Neural progenitor cell (in vitro differentiated cells): ENCODE measurements around the gene RCAN3. TPM values are rescaled to one million over a fixed set of nuclear protein-coding genes. Genes with fewer than 3 reads are reported as not detected.
A peak's percentile ranks its signal among the peaks of the same experiment; 100 is the strongest.

Experiments
- DNase-seq: peaks from one replicate; pipeline ENCODE4 v3.0.0-alpha.2; 2016; ENCODE audit warnings: low spot score
- H2AFZ ChIP-seq: fragments of 200-600 bp; sonication (generic); replicated peaks from 2 replicates; pipeline ENCODE4 v1.6.1; 2016; ENCODE audit warnings: antibody characterized with exemption
- H3F3A ChIP-seq: fragments of 200-600 bp; sonication (generic); 2 replicates; pipeline ENCODE4 v1.6.1; 2016; ENCODE audit warnings: antibody characterized with exemption, low read depth
- H3K27ac ChIP-seq: fragments of 200-600 bp; sonication (generic); 2 replicates; pipeline ENCODE4 v1.5.1; 2016; ENCODE audit warnings: mild to moderate bottlenecking
- H3K27me3 ChIP-seq: fragments of 200-600 bp; sonication (generic); 2 replicates; pipeline ENCODE4 v1.6.1; 2016; ENCODE audit warnings: mild to moderate bottlenecking, moderate library complexity
- H3K36me3 ChIP-seq: fragments of 200-600 bp; sonication (generic); 2 replicates; pipeline ENCODE4 v1.5.1; 2016
- H3K4me1 ChIP-seq: fragments of 200-600 bp; sonication (generic); 2 replicates; pipeline ENCODE4 v1.6.1; 2016; ENCODE audit warnings: mixed run types
- H3K4me2 ChIP-seq: fragments of 200-600 bp; sonication (generic); 2 replicates; pipeline ENCODE4 v1.6.1; 2016
- H3K4me3 ChIP-seq: fragments of 200-600 bp; sonication (generic); 2 replicates; pipeline ENCODE4 v1.5.1; 2016
- H3K79me2 ChIP-seq: fragments of 200-600 bp; sonication (generic); 2 replicates; pipeline ENCODE4 v1.6.1; 2016; ENCODE audit warnings: low read depth
- H3K9ac ChIP-seq: fragments of 200-600 bp; sonication (generic); 2 replicates; pipeline ENCODE4 v1.6.1; 2016
- H3K9me3 ChIP-seq: fragments of 200-600 bp; sonication (generic); 2 replicates; pipeline ENCODE4 v1.5.1; 2016; ENCODE audit warnings: low read depth
- H4K20me1 ChIP-seq: fragments of 200-600 bp; sonication (generic); 2 replicates; pipeline ENCODE4 v1.6.1; 2016; ENCODE audit warnings: low read depth
- H3K27ac Mint-ChIP-seq: 3 replicates; pipeline ENCODE4 v1.8.0; 2021; ENCODE audit warnings: mixed read lengths
- H3K27me3 Mint-ChIP-seq: 2 replicates; pipeline ENCODE4 v1.8.0; 2022; ENCODE audit warnings: low read depth, mild to moderate bottlenecking, inconsistent platforms, moderate library complexity, mixed read lengths; ENCODE audit not compliant: insufficient read depth
- H3K36me3 Mint-ChIP-seq: 3 replicates; pipeline ENCODE4 v1.8.0; 2021; ENCODE audit warnings: mixed read lengths
- H3K4me1 Mint-ChIP-seq: 3 replicates; pipeline ENCODE4 v1.8.0; 2021; ENCODE audit warnings: mixed read lengths
- H3K4me3 Mint-ChIP-seq: 3 replicates; pipeline ENCODE4 v1.8.0; 2021; ENCODE audit warnings: mild to moderate bottlenecking, moderate library complexity, mixed read lengths
- H3K9me3 Mint-ChIP-seq: 3 replicates; pipeline ENCODE4 v1.8.0; 2020; ENCODE audit warnings: mixed read lengths
- EZH2 ChIP-seq: fragments of 200-600 bp; sonication (generic); IDR thresholded peaks from 2 replicates; pipeline ENCODE4 v1.6.1; 2017; ENCODE audit warnings: antibody characterized with exemption, mild to moderate bottlenecking, moderate library complexity
- EZH2phosphoT487 ChIP-seq: fragments of 200-600 bp; sonication (generic); IDR thresholded peaks from 2 replicates; pipeline ENCODE4 v1.6.1; 2017; ENCODE audit warnings: antibody characterized with exemption
- total RNA-seq: library from RNA; depleted of rRNA; stranded (reverse); fragments of >200 nt; gene quantifications from 2 replicates; pipeline ENCODE4 v1.2.3, GENCODE V29; 2015; ENCODE audit warnings: low replicate concordance
- TF ChIP-seq, protein P1 (sequence below): fragments of 200-600 bp; sonication (generic); IDR thresholded peaks from 2 replicates; pipeline ENCODE4 v1.5.1; 2017; ENCODE audit warnings: antibody characterized with exemption, mild to moderate bottlenecking

Gene RCAN3
- total RNA-seq, 1 donor from 2014 or later: 9.3 TPM

DNA sequence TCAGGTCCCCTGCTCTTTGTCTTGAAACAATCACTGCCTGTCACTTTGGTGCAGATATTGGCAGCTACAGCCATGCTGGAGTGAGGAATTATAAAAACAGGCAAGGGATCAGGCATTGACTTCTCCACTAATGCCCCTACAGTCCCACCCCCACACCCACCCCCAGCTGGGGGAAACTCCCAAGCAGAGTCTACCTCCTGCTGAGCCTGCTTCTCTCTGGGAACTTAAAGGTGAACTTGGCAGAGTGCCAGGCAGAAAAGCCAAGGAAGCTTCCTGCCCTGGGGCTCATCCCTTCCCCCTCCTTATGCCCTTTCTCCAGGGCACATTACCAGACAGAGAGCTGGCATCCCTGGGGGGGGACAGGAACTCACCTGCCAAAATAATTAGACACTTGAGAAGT lies 60.0 kb downstream of the RCAN3 start:
- TF ChIP-seq EZH2 (no peak), EZH2phosphoT487 (no peak)
- TF ChIP-seq, protein P1, sequence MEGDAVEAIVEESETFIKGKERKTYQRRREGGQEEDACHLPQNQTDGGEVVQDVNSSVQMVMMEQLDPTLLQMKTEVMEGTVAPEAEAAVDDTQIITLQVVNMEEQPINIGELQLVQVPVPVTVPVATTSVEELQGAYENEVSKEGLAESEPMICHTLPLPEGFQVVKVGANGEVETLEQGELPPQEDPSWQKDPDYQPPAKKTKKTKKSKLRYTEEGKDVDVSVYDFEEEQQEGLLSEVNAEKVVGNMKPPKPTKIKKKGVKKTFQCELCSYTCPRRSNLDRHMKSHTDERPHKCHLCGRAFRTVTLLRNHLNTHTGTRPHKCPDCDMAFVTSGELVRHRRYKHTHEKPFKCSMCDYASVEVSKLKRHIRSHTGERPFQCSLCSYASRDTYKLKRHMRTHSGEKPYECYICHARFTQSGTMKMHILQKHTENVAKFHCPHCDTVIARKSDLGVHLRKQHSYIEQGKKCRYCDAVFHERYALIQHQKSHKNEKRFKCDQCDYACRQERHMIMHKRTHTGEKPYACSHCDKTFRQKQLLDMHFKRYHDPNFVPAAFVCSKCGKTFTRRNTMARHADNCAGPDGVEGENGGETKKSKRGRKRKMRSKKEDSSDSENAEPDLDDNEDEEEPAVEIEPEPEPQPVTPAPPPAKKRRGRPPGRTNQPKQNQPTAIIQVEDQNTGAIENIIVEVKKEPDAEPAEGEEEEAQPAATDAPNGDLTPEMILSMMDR: no peak
- Mint-ChIP-seq H3K4me1 (peaks cover 41% of the 10 kb centered on the region), H3K9me3 (no peaks in the 10 kb centered on the region), H3K4me3 (no peak overlapping the region), H3K36me3 (no peaks in the 10 kb centered on the region), H3K27ac (no peak overlapping the region), H3K27me3 (peaks cover 14% of the 10 kb centered on the region)
- H3K79me2 ChIP-seq: no peaks in the 10 kb centered on the region
- no peak overlapping the region for H3K9ac ChIP-seq
- no peaks in the 10 kb centered on the region for H3K4me1 ChIP-seq
- H2AFZ ChIP-seq: no peak overlapping the region
- no peak overlapping the region for H3K27ac ChIP-seq
- no peak overlapping the region for H3K4me3 ChIP-seq
- no peaks in the 10 kb centered on the region for H3F3A ChIP-seq
- no peaks in the 10 kb centered on the region for H3K36me3 ChIP-seq
- no peak for DNase-seq
- no peaks in the 10 kb centered on the region for H4K20me1 ChIP-seq
- H3K27me3 ChIP-seq: peaks cover 9% of the 10 kb centered on the region
- H3K9me3 ChIP-seq: no peaks in the 10 kb centered on the region
- no peak overlapping the region for H3K4me2 ChIP-seq

DNA sequence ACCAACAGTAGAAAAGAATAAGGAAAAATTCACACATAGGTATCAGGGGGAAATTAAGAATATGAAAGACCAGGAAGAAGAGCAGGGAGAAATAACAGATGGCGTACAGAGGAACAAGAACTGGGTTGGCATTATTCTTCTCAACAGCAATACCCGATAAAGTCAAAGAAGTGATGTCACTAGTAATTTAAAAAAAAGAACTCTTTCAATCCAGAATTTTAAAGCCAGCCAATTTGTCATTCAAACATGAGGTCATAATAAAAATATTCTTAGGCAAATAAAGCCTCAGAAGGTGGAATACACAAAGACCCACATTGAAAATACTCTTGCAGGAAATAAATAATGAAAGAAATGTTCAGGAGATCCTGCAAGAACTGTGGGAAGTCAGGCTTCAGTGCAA lies 62.1 kb downstream of the RCAN3 start:
- no peaks in the 10 kb centered on the region for H3K36me3 ChIP-seq
- no peaks in the 10 kb centered on the region for H3K27me3 ChIP-seq
- no peaks in the 10 kb centered on the region for H3K4me1 ChIP-seq
- DNase-seq: no peak
- peaks cover 12% of the 10 kb centered on the region for H3K27me3 Mint-ChIP-seq
- H3K9ac ChIP-seq: no peak overlapping the region
- TF ChIP-seq EZH2 (no peak), EZH2phosphoT487 (no peak)
- TF ChIP-seq, protein P1: no peak
- H3F3A ChIP-seq: no peaks in the 10 kb centered on the region
- H3K4me1 Mint-ChIP-seq: peaks cover 25% of the 10 kb centered on the region
- no peaks in the 10 kb centered on the region for H3K9me3 Mint-ChIP-seq
- H2AFZ ChIP-seq: no peak overlapping the region
- no peak overlapping the region for H3K4me2 ChIP-seq
- H4K20me1 ChIP-seq: no peaks in the 10 kb centered on the region
- no peaks in the 10 kb centered on the region for H3K79me2 ChIP-seq
- H3K36me3 Mint-ChIP-seq: no peaks in the 10 kb centered on the region
- H3K9me3 ChIP-seq: no peaks in the 10 kb centered on the region
- H3K27ac Mint-ChIP-seq: no peak overlapping the region
- H3K4me3 Mint-ChIP-seq: no peak overlapping the region
- H3K27ac ChIP-seq: no peak overlapping the region
- no peak overlapping the region for H3K4me3 ChIP-seq

DNA sequence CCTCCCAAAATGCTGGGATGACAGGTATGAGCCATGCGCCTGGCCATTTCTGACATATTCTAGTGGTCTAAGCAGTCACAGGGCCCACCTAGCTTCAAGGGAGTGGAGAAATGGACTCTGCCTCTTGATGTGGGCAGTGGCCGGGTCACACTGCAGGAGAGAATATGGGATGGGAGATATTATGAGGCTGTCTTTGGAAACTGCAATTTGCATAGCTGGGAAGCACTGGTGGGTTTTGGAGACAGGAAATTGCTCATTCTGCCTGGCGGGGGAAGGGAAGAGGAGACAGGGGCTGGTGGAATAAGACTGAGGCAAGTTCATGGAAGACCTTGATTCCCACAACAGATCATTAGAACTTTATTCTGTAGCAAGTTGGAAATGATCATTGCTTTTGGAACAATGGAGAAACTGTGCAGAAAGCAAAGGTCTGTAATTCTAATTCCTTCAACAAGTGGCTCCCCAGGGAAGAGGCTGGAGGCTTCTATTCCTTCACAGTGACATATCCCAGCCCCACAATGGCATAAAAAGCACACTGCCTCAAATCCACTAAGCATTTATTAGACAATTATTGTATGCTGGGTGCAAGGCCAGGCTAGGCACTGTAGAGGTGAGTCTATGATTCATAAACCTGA lies 63.7 kb downstream of the RCAN3 start:
- DNase-seq: no peak
- Histone ChIP-seq H3K27me3 (no peaks in the 10 kb centered on the region), H3K36me3 (no peaks in the 10 kb centered on the region), H4K20me1 (no peaks in the 10 kb centered on the region), H3K9ac (no peak overlapping the region), H3K79me2 (no peaks in the 10 kb centered on the region), H3K9me3 (no peaks in the 10 kb centered on the region), H3K27ac (no peak overlapping the region), H3K4me1 (no peaks in the 10 kb centered on the region), H2AFZ (no peak overlapping the region), H3K4me2 (no peak overlapping the region), H3F3A (no peaks in the 10 kb centered on the region), H3K4me3 (no peak overlapping the region)
- H3K4me1 Mint-ChIP-seq: peaks cover 21% of the 10 kb centered on the region
- no peak for TF ChIP-seq EZH2
- TF ChIP-seq, protein P1: no peak
- TF ChIP-seq EZH2phosphoT487: no peak
- H3K36me3 Mint-ChIP-seq: no peaks in the 10 kb centered on the region
- no peaks in the 10 kb centered on the region for H3K9me3 Mint-ChIP-seq
- H3K27ac Mint-ChIP-seq: peak overlapping the region; percentile 32
- no peak overlapping the region for H3K4me3 Mint-ChIP-seq
- H3K27me3 Mint-ChIP-seq: peaks cover 5% of the 10 kb centered on the region
